C4-2B (cell line): ENCODE measurements around the gene STAG1.
"Not testable (repeated sequence)": the region's sequence is repeated elsewhere in the genome, so short reads cannot be mapped to it uniquely, and the experiment has no call there.

Source experiments
- H3K27ac ChIP-seq: fragments of 450-650 bp; 2 replicates; pipeline ENCODE4 v1.5.1; 2017
- ZFX ChIP-seq: fragments of 450-650 bp; IDR thresholded peaks from 2 replicates; pipeline ENCODE4 v1.6.1; 2017
- TF ChIP-seq, protein P1 (sequence below): fragments of 450-650 bp; conservative IDR thresholded peaks from 2 replicates; pipeline ENCODE4 v1.5.1; 2017; ENCODE audit warnings: mild to moderate bottlenecking

The STAG1 gene

DNA sequence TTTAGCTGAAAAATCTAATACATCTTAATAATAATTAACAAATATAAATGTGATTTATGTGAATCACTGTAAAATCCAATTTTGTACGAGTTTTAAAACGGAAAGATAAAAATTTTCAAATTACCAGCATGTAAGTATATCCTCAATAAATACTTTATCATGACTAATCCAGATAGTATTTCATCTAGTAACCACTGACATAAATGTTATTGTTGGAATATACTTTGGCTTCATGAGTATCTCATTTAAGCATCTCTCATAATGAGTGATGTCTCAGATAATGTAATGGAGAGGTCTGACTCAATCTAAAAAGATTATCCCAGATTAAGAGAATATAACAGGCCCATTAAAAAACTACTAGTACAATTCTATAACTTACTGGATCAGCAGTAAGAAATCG is 216.3 kb downstream of the STAG1 start:
- no peak overlapping the region for H3K27ac ChIP-seq
- TF ChIP-seq ZFX, result no peak
- TF ChIP-seq, protein P1, sequence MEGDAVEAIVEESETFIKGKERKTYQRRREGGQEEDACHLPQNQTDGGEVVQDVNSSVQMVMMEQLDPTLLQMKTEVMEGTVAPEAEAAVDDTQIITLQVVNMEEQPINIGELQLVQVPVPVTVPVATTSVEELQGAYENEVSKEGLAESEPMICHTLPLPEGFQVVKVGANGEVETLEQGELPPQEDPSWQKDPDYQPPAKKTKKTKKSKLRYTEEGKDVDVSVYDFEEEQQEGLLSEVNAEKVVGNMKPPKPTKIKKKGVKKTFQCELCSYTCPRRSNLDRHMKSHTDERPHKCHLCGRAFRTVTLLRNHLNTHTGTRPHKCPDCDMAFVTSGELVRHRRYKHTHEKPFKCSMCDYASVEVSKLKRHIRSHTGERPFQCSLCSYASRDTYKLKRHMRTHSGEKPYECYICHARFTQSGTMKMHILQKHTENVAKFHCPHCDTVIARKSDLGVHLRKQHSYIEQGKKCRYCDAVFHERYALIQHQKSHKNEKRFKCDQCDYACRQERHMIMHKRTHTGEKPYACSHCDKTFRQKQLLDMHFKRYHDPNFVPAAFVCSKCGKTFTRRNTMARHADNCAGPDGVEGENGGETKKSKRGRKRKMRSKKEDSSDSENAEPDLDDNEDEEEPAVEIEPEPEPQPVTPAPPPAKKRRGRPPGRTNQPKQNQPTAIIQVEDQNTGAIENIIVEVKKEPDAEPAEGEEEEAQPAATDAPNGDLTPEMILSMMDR, result no peak

DNA sequence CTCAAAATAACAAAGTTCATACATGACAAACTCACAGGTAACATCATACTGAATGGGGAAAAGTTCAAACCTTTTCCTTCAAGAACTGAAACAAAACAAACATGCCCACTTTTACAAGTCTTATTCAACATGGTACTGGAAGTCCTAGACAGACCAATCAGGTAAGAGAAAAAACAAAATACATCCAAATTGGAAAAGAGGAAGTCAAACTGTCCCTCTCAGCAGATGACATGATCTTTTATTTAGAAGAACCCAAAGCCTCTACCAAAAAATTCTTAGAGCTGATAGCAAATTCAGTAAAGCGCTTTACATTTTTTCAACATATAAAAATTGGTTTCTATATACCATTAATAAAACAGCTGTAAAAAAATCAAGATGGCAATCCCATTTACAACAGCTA is 219.4 kb downstream of the STAG1 start:
- no peak for TF ChIP-seq ZFX
- TF ChIP-seq, protein P1, result no peak
- no peak overlapping the region for H3K27ac ChIP-seq

DNA sequence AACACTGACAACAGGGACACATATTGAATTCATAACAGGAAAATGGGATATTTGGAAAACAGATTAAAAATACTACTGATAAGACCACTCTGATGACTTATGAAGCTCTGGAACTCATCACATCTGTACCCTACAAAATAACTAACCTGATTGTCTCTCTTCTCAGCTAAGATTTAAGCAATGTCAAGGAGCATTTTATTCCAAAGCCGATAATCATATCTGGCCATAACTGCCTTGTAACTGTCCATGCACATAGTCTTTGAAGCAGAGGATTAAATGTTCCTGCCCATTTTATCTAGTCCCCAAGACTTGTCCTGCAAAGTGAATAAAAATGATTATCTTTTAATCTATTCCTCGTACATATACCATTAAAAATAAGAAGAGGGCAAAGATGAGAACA is 234.1 kb downstream of the STAG1 start:
- no peak for TF ChIP-seq ZFX
- TF ChIP-seq, protein P1, result no peak
- H3K27ac ChIP-seq, result no peak overlapping the region

DNA sequence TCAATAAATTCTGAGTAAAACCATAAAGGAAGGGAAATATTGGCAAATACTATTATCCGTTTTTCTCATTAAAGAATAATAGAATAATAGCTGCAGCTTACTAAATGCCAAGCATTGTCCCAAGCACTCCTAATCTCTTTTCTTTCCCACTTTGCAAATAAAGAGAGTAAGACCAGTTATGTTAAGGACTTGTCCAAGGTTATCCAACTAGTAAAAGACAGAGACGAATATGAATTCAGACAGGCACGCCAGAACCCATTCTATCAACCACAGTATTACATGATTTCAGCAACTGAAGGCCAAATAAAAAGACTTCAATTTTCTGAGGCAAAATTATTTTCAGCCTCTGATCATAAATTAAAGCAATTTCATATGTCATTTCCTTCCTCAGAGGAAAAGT is 235.5 kb downstream of the STAG1 start:
- TF ChIP-seq, protein P1, result no peak
- no peak for TF ChIP-seq ZFX
- H3K27ac ChIP-seq, result no peak overlapping the region

DNA sequence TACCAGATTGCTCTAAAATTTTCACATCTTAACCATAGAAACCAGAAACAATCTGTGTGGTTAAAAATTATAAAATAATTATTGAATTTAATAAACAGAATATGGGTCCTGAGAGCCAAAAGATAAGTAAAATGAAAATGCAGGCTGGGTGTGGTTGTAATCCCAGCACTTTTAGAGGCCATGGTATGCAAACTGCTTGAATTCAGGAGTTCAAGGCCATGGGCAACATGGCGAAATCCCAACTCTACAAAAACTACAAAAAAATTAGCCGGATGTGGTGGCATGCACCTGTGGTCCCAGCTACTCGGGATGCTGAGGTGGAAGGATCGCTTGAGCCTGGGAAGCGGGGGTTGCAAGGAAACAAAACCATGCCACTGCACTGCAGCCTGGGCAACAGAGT is 236.1 kb downstream of the STAG1 start:
- TF ChIP-seq, protein P1, result no peak
- no peak for TF ChIP-seq ZFX
- no peak overlapping the region for H3K27ac ChIP-seq

DNA sequence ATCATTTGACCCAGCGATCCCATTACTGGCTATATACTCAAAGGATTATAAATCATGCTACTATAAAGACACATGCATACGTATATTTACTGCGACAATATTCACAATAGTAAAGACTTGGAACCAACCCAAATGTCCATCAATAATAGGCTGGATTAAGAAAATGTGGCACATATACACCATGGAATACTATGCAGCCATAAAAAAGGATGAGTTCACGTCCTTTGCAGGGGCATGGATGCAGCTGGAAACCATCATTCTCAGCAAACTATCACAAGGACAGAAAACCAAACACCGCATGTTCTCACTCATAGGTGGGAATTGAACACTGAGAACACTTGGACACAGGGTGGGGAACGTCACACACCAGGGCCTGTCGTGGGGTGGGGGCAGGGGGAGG is 237.6 kb downstream of the STAG1 start:
- H3K27ac ChIP-seq, result not testable (repeated sequence)

DNA sequence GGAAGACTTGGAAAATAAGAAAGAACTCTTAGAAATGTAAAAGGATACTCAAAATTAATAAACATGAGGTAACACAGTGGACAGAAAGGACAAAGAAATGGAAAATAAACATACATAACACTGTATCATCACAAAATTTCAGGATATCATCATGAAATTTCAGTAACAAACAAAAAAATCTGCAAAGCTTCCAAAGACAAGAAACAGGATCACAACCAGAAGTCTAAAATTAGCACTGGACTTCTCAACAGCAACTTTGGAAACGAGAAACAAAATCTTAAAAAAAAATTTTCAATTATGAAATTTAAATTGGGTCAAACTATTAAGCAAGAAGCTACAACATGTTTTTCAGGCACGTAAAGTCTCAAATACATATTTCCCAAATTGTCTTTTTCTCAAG is 238.8 kb downstream of the STAG1 start:
- no peak for TF ChIP-seq ZFX
- TF ChIP-seq, protein P1, result no peak
- no peak overlapping the region for H3K27ac ChIP-seq

DNA sequence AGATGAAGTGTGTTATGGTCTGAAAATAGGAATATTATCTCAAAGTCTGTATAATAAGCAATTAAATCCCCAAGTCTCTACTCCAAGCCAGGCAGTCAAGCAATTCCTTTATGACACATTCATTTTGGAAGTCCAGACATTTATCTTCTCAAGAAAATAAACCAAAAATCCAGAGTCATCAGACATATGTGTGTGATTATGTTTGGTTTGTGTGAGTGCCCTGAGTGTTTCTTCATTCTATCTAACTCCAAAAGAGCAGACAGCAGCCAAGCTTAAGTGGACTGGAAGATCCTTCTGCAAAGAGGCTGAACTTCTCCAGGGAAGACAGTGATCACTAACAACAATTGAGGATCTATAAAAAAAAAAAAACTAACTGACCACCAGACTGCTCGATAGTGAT is 239.8 kb downstream of the STAG1 start:
- TF ChIP-seq ZFX, result no peak
- TF ChIP-seq, protein P1, result no peak
- H3K27ac ChIP-seq, result no peak overlapping the region
